SIG-M5 treated with dmso at 0.1 percent for 504 hours (cell line): Measurements from ENCODE around the gene SULT4A1.

Source experiments
- DNase-seq: peaks from one replicate; lab custom pipeline; 2025; ENCODE audit not compliant: unreplicated experiment; lab: John Stamatoyannopoulos, UW

SULT4A1 gene

GRCh38 chr22:43845981-43846380 is 16.3 kb downstream of the SULT4A1 start:
- no peak for DNase-seq

GRCh38 chr22:43844560-43845545 is 17.5 kb downstream of the SULT4A1 start:
- no peak for DNase-seq

GRCh38 chr22:43843783-43844530 is 18.4 kb downstream of the SULT4A1 start:
- no peak for DNase-seq

GRCh38 chr22:43841742-43842141 is 20.6 kb downstream of the SULT4A1 start:
- no peak for DNase-seq

DNA sequence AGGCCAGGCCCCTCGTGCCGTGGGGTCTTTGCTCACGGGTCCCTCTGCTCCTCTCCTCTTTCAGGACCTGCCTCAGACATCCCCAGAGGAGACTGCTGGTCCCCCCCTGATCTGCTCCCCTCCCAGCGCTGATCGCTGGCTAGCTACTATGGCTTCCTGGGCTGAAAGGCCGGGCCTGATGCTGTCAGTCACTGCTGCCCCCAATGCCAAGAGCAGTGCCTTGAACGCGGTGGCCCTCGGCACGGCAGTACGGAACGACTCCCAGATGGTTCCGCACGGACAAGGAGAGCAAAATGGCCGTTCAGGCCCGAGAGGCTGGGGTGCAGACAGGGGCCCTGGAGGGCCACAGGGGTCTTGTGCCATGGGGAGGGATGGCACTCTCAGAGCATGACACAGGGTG is 21.5 kb downstream of the SULT4A1 start:
- no peak for DNase-seq

DNA sequence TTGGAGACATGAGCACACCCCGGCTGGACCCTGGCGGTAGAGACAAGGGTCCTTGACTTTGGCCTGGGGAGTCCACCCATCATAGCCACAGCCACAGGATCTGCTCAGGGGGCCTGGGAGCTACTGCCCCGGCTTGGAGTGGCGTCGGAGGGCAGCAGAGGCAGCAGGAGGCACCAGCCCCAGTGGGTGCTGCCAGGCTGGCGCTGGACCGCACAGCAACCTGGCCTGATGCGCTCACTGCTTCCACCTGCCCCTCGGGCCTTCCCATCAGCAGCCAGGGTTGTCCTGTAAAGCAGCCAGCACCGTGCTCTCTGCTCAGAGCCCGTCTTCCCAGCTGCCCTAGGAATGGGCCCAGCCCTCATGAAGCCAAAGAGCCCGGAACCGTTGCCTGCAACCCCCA is 21.9 kb downstream of the SULT4A1 start:
- no peak for DNase-seq

- no peak for DNase-seq
Measured at GRCh38 chr22:43839781-43840180, 22.5 kb downstream of the SULT4A1 start.

DNA sequence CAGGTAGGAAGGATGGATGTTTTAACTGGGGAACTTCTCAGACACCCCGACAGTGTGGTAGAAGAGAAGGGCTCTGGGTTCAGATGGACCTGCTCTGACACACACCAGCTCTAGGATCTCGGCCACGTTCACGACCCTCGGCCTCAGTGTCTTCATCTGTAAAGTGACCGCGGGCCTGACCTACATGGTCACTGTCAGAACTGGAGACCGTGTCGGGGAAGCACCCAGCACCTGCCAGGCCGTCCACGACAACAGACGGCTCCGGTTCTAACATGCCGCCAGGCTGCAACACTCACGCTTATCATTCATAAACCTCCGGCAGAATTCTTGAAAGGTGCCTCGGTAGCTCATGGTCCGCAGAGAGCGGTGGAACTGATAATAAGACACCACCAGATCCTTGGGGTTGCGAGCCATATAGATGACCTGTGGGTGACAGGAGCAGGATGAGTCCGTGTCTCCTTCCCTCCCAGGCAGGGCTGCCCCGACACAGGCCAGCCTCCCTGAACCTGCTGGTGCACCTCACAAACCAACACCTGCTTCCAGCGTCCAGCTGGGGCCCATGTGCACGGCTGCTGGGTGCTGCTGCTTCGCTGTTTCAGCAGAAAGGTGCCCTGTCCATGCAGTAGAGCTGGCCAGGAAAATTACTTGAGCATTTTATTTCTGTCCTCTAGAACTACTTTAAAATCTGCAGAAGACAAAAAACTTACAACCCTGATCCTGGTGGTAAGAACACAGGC is 23.6 kb downstream of the SULT4A1 start:
- no peak for DNase-seq

- DNase-seq = no peak
Measured at GRCh38 chr22:43838161-43838560, 24.2 kb downstream of the SULT4A1 start.

GRCh38 chr22:43837666-43838065 is 24.6 kb downstream of the SULT4A1 start:
- DNase-seq = no peak

DNA sequence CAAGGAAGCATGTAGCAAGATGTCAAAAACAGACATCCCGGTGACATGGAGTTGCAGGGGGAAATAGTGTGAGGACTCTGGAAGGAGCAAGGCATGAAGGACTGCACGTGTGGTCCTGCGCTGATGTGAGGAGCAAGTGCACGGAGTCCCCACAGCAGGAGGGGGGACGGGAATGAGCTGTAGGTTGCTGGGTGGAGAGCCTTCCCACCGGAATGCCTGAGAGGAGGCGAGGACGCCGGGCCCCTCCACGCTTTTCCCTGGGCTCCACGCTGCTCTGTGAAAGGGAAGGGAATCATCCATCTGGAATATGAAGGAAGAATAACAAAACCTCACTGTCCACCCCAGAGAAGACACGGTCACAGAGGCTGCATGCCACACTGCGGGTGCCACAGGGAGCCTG is 26.6 kb downstream of the SULT4A1 start:
- no peak for DNase-seq

GRCh38 chr22:43835166-43835565 is 27.1 kb downstream of the SULT4A1 start:
- no peak for DNase-seq

GRCh38 chr22:43833286-43834240 is 28.8 kb downstream of the SULT4A1 start:
- no peak for DNase-seq

DNA sequence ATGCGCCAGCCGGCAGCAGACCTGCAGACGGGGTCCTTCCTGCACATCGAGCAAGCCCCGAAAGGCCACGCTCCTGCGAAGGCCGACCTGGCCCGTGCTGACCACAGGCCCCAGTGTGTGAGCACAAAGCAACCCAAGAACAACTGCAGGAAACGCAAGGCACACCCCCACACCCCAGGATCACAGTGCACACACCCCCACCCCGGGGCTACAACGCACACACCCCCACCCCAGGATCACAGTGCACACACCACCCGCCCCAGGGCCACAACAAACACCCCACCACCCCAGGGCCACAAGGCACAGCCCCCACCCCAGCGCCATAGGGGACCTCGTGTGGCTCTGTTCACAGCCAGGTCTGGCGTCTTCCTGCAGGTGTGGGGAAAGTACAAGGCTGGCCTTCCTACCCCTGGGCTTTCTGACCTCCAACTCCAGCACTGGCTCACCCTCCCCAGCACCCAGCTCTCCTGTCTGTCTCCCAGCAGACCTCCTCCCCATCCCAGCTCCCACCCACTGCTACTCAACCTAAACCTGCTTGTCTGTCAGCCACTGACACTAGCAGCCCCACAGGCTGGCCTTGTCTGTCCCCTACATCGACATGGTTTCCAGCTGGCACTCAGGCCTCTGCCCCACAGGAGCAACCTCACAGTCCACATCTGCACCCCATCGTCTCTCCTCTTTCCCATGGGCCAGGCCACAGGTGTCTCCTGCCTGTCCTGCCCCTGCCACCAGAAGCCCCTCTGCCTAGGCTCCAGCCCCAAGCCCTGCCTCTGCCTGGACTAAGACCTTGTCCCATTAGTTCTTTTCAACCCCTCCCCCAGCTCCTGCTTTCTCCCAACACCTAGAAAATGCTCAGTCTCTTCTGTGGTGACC is 29.7 kb downstream of the SULT4A1 start:
- DNase-seq = no peak

DNA sequence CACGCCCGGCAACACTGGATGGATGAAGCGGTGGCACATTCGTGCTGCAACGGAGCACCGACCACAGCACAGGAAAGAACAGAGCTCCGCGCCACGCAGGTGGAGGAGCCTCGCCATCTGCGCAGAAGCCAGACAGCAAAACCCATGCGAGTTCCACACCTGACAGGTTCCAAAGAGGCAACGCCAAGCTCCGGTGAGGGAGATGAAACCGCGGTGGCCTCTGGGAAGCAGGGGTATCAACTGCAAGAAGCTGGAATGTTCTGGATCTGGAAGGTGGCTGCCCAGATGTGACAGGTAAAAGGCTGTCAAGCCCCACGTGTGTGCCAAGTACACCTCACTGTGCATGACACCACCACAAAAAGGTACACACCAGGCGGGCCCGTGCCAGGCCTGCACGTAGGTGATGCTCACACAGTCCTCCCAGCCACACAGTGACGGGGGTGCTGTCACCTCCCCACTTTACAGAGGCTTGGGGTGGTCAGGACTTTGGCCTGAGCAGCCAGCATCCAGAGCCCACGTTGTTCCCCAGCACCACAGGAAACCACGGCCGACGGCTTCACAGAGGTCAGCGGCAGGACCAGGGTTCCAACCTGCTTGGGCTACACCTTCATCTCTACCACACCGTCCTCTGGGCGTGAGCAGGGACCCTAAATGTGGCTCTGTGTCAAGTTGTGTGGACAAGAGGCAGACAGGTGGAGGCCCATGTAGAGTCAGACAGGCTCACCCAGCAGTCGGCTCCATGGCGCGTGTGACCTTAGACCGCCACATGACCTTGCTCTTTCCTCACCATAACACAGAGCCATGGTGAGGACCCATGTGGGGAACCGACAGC is 30.5 kb downstream of the SULT4A1 start:
- DNase-seq = no peak

- no peak for DNase-seq
Measured at GRCh38 chr22:43830931-43831560, 31.3 kb downstream of the SULT4A1 start.

GRCh38 chr22:43829904-43830851 is 32.1 kb downstream of the SULT4A1 start:
- no peak for DNase-seq
